ENCODE measurements around the gene GNMT.

- TF ChIP-seq CTCF (IDR thresholded peaks at IDR 0.05) (no peak), POLR2A (IDR thresholded peaks at IDR 0.05) (no peak), POLR2AphosphoS5 (IDR thresholded peaks at IDR 0.05; ENCODE audit: insufficient read depth in 1 of 2, low read depth in 1 of 2) (no peak)
These were observed 19.1 kb downstream of the GNMT start for GRCh38 chr6:42979523-42980177.

All from vagina (tissue), 2 donors.